Neuronal stem cell (in vitro differentiated cells): ENCODE data around the gene IKBIP.

Experiments used
- DNase-seq: peaks from one replicate; pipeline ENCODE4 v3.0.0-alpha.2; 2013; ENCODE audit warnings: low spot score
- H2AFZ ChIP-seq: one replicate; pipeline ENCODE4 v1.6.1; 2013; ENCODE audit warnings: mild to moderate bottlenecking, low read length, inconsistent platforms
- H2AK5ac ChIP-seq: 2 replicates; pipeline ENCODE4 v1.6.1; 2013; ENCODE audit warnings: low read depth, mild to moderate bottlenecking, inconsistent platforms, low read length, moderate library complexity, mixed read lengths
- H2BK120ac ChIP-seq: 2 replicates; pipeline ENCODE4 v1.6.1; 2013; ENCODE audit warnings: low read depth, mild to moderate bottlenecking, inconsistent platforms, low read length, moderate library complexity, mixed read lengths
- H2BK12ac ChIP-seq: one replicate; pipeline ENCODE4 v1.6.1; 2013; ENCODE audit warnings: low read length, inconsistent platforms
- H2BK15ac ChIP-seq: 2 replicates; pipeline ENCODE4 v1.6.1; 2013; ENCODE audit warnings: mild to moderate bottlenecking, low read length, inconsistent platforms, mixed read lengths
- H2BK5ac ChIP-seq: one replicate; pipeline ENCODE4 v1.6.1; 2013; ENCODE audit warnings: inconsistent platforms, mild to moderate bottlenecking, low read length, moderate library complexity
- H3K14ac ChIP-seq: one replicate; pipeline ENCODE4 v1.6.1; 2013; ENCODE audit warnings: low read length, inconsistent platforms
- H3K18ac ChIP-seq: 2 replicates; pipeline ENCODE4 v1.6.1; 2013; ENCODE audit warnings: low read length, inconsistent platforms
- H3K23ac ChIP-seq: 2 replicates; pipeline ENCODE4 v1.6.1; 2013; ENCODE audit warnings: low read depth, mild to moderate bottlenecking, mixed read lengths, low read length, inconsistent platforms; ENCODE audit not compliant: poor library complexity
- H3K27ac ChIP-seq: replicated peaks from 3 replicates; pipeline ENCODE4 v1.5.1; 2013; ENCODE audit warnings: low read length, inconsistent platforms
- H3K27me3 ChIP-seq, 3 experiments: 2 replicates each; pipeline ENCODE4 v1.6.1; 2013; ENCODE audit warnings: low read length in 3 of 3, mild to moderate bottlenecking in 2 of 3, inconsistent platforms in 1 of 3, low read depth in 1 of 3, mixed read lengths in 1 of 3, moderate library complexity in 1 of 3; ENCODE audit not compliant: control insufficient read depth in 3 of 3, insufficient read depth in 3 of 3
- H3K36me3 ChIP-seq, 2 donors: replicated peaks in 1 of 2; 2 replicates each; pipeline ENCODE4 v1.6.1; 2013; ENCODE audit warnings: low read length in 2 of 2; ENCODE audit not compliant: control insufficient read depth in 2 of 2, insufficient read depth in 2 of 2
- H3K4ac ChIP-seq: 2 replicates; pipeline ENCODE4 v1.6.1; 2013; ENCODE audit warnings: inconsistent platforms, mild to moderate bottlenecking, low read length, moderate library complexity
- H3K4me1 ChIP-seq, 2 donors: 1 replicate in 1 of 2; 2 replicates in 1 of 2; pipeline ENCODE4 v1.6.1; 2013; ENCODE audit warnings: low read length in 2 of 2, low read depth in 1 of 2; ENCODE audit not compliant: control insufficient read depth in 2 of 2, insufficient read depth in 1 of 2
- H3K4me2 ChIP-seq: one replicate; pipeline ENCODE4 v1.6.1; 2013; ENCODE audit warnings: mild to moderate bottlenecking, low read length, inconsistent platforms; ENCODE audit not compliant: insufficient read depth, poor library complexity, severe bottlenecking
- H3K4me3 ChIP-seq, 2 donors: 2 replicates each; pipeline ENCODE4 v1.5.1; 2013; ENCODE audit warnings: low read length in 2 of 2, mild to moderate bottlenecking in 2 of 2, inconsistent platforms in 1 of 2, moderate library complexity in 1 of 2
- H3K79me1 ChIP-seq: one replicate; pipeline ENCODE4 v1.6.1; 2013; ENCODE audit warnings: low read depth, mild to moderate bottlenecking, inconsistent platforms, low read length, moderate library complexity
- H3K9ac ChIP-seq: one replicate; pipeline ENCODE4 v1.6.1; 2013; ENCODE audit warnings: mild to moderate bottlenecking, low read depth, low read length, inconsistent platforms; ENCODE audit not compliant: poor library complexity
- H3K9me3 ChIP-seq, 2 donors: replicated peaks in 1 of 2; 2 replicates each; pipeline versions ENCODE3 to v1.6.1; 2013; ENCODE audit warnings: low read length in 2 of 2, mild to moderate bottlenecking in 2 of 2, inconsistent platforms in 1 of 2, low read depth in 1 of 2, mixed read lengths in 1 of 2, moderate library complexity in 1 of 2; ENCODE audit not compliant: control insufficient read depth in 2 of 2, insufficient read depth in 1 of 2
- H4K8ac ChIP-seq: one replicate; pipeline ENCODE4 v1.6.1; 2013; ENCODE audit warnings: low read depth, mild to moderate bottlenecking, inconsistent platforms, low read length, moderate library complexity
- H4K91ac ChIP-seq: one replicate; pipeline ENCODE4 v1.6.1; 2013; ENCODE audit warnings: low read length, low read depth, mild to moderate bottlenecking, inconsistent platforms; ENCODE audit not compliant: poor library complexity
- WGBS, 2 donors: extraction: QIAGEN DNeasy Blood & Tissue Kit; methylation state at CpG; one replicate each; pipeline ENCODE4 v1.1.7; 2013; ENCODE audit warnings: missing lambda C conversion rate in 2 of 2, mixed read lengths in 1 of 2; ENCODE audit not compliant: insufficient read length in 2 of 2, insufficient replicate concordance in 1 of 2; ENCODE audit errors: extremely low coverage in 2 of 2; 5-methylcytosine and 5-hydroxymethylcytosine counted together

Gene IKBIP

DNA sequence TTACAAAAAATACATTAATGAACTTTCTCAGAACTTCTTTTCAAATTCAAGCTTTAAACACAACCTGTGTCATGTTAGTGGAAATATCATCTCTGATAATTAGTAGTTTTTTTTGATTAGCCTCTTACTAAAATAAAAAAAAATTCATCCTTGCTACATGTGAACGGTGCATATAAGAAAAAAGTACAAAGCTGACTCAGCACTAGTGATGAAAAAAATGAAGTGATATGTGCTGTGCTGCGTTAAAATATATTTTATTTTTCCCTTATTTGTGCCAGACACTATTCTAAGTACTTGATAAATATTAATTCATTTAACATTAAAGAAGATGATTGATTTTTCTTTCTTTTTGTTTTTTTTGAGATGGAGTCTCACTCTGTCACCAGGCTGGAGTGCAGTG, 7.5 kb downstream of the IKBIP start:
- H3K18ac ChIP-seq: no peak overlapping the region
- H3K4me1 ChIP-seq: no peaks in the 10 kb centered on the region
- H3K79me1 ChIP-seq: no peaks in the 10 kb centered on the region
- no peak overlapping the region for H3K23ac ChIP-seq
- no peak overlapping the region for H2AFZ ChIP-seq
- no peak overlapping the region for H2BK120ac ChIP-seq
- H3K9ac ChIP-seq: no peak overlapping the region
- no peak overlapping the region for H4K8ac ChIP-seq
- no peak overlapping the region for H2BK15ac ChIP-seq
- H3K36me3 ChIP-seq: peaks cover 2 to 74% of the 10 kb centered on the region in 2 donors
- no CpG with 5 or more reads among the region's 2 CpGs for WGBS, 2 donors
- no peaks in the 10 kb centered on the region for H3K27me3 ChIP-seq
- no peak for DNase-seq
- no peak overlapping the region for H2BK5ac ChIP-seq
- H3K4me3 ChIP-seq: no peak overlapping the region
- no peak overlapping the region for H2BK12ac ChIP-seq
- H3K14ac ChIP-seq: no peak overlapping the region
- no peak overlapping the region for H3K27ac ChIP-seq
- H3K9me3 ChIP-seq: peaks cover 0 to 5% of the 10 kb centered on the region in 2 donors
- no peak overlapping the region for H3K4me2 ChIP-seq
- no peak overlapping the region for H3K4ac ChIP-seq
- H4K91ac ChIP-seq: no peak overlapping the region
- H2AK5ac ChIP-seq: no peak overlapping the region

GRCh38 chr12:98635657-98636323, 8.8 kb downstream of the IKBIP start:
- no peak overlapping the region for H4K91ac ChIP-seq
- no peak overlapping the region for H3K23ac ChIP-seq
- H2BK15ac ChIP-seq: no peak overlapping the region
- H4K8ac ChIP-seq: no peak overlapping the region
- H2BK12ac ChIP-seq: no peak overlapping the region
- H3K27ac ChIP-seq: no peak overlapping the region
- no peak overlapping the region for H3K4me2 ChIP-seq
- H3K4me3 ChIP-seq: no peak overlapping the region
- no peak overlapping the region for H2AFZ ChIP-seq
- peaks cover 2 to 66% of the 10 kb centered on the region in 2 donors for H3K36me3 ChIP-seq
- H3K14ac ChIP-seq: no peak overlapping the region
- H3K27me3 ChIP-seq: no peaks in the 10 kb centered on the region
- H3K79me1 ChIP-seq: no peaks in the 10 kb centered on the region
- no peak overlapping the region for H2BK120ac ChIP-seq
- no peak overlapping the region for H3K18ac ChIP-seq
- H2AK5ac ChIP-seq: no peak overlapping the region
- no peaks in the 10 kb centered on the region for H3K9me3 ChIP-seq
- no peak overlapping the region for H3K9ac ChIP-seq
- WGBS, 2 donors: no CpG with 5 or more reads among the region's 4 CpGs
- no peak overlapping the region for H2BK5ac ChIP-seq
- H3K4ac ChIP-seq: no peak overlapping the region
- no peaks in the 10 kb centered on the region for H3K4me1 ChIP-seq
- no peak for DNase-seq

DNA sequence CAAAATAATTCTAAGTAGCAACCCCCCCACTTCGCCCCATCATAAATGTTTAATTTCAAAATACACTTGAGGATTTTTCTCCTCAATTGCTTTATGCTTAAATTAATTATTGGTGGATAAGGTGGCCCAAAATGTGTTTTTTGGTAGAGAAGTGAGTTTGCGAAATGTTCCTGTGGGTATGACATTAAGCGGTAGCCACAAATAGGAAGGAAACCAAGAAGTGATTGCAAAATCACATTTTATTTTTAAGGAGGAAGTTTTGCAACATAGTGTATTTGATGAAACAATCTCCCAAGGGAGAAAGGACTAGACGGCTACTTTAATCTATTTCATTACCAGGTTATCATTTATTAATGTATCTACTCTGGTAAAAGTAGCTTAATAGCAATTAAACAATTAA, 25.6 kb downstream of the IKBIP start:
- no peak overlapping the region for H2BK15ac ChIP-seq
- no peaks in the 10 kb centered on the region for H3K27me3 ChIP-seq
- no CpG with 5 or more reads among the region's 4 CpGs for WGBS, 2 donors
- no peak overlapping the region for H2AFZ ChIP-seq
- H4K8ac ChIP-seq: no peak overlapping the region
- H3K79me1 ChIP-seq: no peaks in the 10 kb centered on the region
- no peak overlapping the region for H3K4ac ChIP-seq
- H3K14ac ChIP-seq: no peak overlapping the region
- no peak overlapping the region for H3K27ac ChIP-seq
- no peaks in the 10 kb centered on the region for H3K4me1 ChIP-seq
- no peak overlapping the region for H4K91ac ChIP-seq
- no peak overlapping the region for H3K9ac ChIP-seq
- H3K18ac ChIP-seq: no peak overlapping the region
- no peak for DNase-seq
- H3K9me3 ChIP-seq: no peaks in the 10 kb centered on the region
- no peak overlapping the region for H3K4me2 ChIP-seq
- H2BK12ac ChIP-seq: no peak overlapping the region
- no peak overlapping the region for H2AK5ac ChIP-seq
- H2BK120ac ChIP-seq: no peak overlapping the region
- H3K23ac ChIP-seq: no peak overlapping the region
- H3K4me3 ChIP-seq: no peak overlapping the region
- H3K36me3 ChIP-seq: peaks cover 0 to 7% of the 10 kb centered on the region in 2 donors
- H2BK5ac ChIP-seq: no peak overlapping the region

DNA sequence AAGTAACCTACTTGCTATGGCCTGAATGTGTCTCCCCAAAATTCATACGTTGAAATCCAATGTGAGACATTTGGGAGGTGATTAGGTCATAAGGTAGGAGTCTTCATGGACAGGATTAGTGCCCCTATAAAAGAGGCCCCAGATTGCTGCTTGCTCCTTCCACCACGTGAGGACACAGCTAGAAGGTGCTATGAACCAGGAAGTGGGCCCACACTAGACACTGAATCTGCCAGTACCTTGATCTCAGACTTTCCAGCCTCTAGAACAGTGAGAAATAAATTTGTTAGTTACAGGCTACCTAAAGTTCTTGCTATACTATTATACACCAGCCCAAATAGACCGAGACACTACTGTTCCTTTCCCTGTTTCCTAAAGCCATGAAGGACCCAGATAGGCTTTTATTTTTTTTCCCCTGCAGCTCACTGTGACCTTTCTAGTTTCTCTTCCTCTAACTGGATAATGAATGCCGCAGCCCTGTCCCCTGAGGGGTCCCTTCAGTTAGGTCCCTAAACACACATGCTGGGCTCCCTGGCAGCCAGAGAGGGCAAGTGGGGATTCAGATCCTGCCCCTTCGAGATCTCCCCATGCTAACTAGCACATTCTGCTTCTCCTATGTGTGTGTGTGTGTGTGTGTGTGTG, 31.8 kb downstream of the IKBIP start:
- Histone ChIP-seq H4K8ac (no peak overlapping the region), H3K18ac (no peak overlapping the region), H3K14ac (no peak overlapping the region), H3K9me3 (no peaks in the 10 kb centered on the region), H2BK120ac (no peak overlapping the region), H3K4me3 (no peak overlapping the region), H3K23ac (no peak overlapping the region), H4K91ac (no peak overlapping the region), H2AK5ac (no peak overlapping the region), H3K27ac (no peak overlapping the region), H2BK12ac (no peak overlapping the region), H3K79me1 (no peaks in the 10 kb centered on the region), H2BK15ac (no peak overlapping the region), H3K9ac (no peak overlapping the region), H3K36me3 (peaks cover 0 to 11% of the 10 kb centered on the region in 2 donors), H3K4me2 (no peak overlapping the region), H2AFZ (no peak overlapping the region), H3K4me1 (no peaks in the 10 kb centered on the region), H2BK5ac (no peak overlapping the region), H3K4ac (no peak overlapping the region), H3K27me3 (no peaks in the 10 kb centered on the region)
- WGBS, 2 donors: no CpG with 5 or more reads among the region's 5 CpGs
- DNase-seq: no peak
